DOHH2 (cell line): ENCODE results near the gene TTC39C.

Source experiments
- EZH2phosphoT487 ChIP-seq: fragments of 200-600 bp; sonication (generic); IDR thresholded peaks from 2 replicates; pipeline ENCODE4 v1.6.1; 2017; ENCODE audit warnings: borderline replicate concordance, mild to moderate bottlenecking, antibody characterized with exemption, low read length, moderate library complexity, mixed read lengths
- TF ChIP-seq, protein P1 (sequence below): fragments of 200-600 bp; sonication (generic); IDR thresholded peaks from one replicate; pipeline ENCODE4 v1.5.1; 2014; ENCODE audit warnings: antibody characterized with exemption, mild to moderate bottlenecking, low read depth, low read length; ENCODE audit not compliant: poor library complexity, severe bottlenecking

DNA sequence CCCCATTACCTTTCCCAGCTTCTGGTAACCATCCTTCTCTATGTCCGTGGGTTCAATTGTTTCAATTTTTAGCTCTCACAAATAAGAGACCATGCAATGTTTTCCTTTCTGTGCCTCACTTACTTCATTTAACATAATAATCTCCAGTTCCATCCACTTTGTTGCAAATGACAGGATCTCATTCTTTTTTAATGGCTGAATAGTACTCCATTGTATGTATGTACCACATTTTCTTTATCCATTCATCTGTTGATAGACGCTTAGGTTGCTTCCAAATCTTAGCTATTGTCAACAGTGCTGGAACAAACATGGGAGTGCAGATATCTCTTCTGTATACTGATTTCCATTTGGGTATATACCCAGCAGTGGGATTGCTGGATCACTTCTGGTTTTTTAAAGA lies 126.1 kb downstream of the TTC39C start:
- TF ChIP-seq, protein P1, sequence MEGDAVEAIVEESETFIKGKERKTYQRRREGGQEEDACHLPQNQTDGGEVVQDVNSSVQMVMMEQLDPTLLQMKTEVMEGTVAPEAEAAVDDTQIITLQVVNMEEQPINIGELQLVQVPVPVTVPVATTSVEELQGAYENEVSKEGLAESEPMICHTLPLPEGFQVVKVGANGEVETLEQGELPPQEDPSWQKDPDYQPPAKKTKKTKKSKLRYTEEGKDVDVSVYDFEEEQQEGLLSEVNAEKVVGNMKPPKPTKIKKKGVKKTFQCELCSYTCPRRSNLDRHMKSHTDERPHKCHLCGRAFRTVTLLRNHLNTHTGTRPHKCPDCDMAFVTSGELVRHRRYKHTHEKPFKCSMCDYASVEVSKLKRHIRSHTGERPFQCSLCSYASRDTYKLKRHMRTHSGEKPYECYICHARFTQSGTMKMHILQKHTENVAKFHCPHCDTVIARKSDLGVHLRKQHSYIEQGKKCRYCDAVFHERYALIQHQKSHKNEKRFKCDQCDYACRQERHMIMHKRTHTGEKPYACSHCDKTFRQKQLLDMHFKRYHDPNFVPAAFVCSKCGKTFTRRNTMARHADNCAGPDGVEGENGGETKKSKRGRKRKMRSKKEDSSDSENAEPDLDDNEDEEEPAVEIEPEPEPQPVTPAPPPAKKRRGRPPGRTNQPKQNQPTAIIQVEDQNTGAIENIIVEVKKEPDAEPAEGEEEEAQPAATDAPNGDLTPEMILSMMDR: no peak
- no peak for TF ChIP-seq EZH2phosphoT487
